ENCODE results near the gene RYR3.

DNA sequence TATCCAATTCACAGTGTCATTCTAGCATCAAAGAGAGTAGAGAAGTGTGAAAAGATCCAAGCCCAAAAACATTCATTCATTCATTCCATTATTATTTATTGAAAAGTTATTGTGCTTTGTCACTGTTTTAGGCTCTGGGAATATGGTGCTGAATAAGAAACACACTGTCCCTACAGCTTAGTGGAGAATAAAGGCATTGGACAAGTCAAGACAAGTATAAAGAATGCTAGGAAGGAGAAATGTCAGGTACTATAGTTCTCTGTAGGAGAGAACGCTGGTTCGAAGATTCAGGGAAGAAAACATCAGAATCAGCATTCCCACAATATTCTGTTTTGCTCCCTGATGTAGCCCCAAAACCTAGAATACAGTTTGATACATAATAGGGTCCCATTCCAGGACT is 528.8 kb downstream of the RYR3 start:
- TF ChIP-seq, protein P1, sequence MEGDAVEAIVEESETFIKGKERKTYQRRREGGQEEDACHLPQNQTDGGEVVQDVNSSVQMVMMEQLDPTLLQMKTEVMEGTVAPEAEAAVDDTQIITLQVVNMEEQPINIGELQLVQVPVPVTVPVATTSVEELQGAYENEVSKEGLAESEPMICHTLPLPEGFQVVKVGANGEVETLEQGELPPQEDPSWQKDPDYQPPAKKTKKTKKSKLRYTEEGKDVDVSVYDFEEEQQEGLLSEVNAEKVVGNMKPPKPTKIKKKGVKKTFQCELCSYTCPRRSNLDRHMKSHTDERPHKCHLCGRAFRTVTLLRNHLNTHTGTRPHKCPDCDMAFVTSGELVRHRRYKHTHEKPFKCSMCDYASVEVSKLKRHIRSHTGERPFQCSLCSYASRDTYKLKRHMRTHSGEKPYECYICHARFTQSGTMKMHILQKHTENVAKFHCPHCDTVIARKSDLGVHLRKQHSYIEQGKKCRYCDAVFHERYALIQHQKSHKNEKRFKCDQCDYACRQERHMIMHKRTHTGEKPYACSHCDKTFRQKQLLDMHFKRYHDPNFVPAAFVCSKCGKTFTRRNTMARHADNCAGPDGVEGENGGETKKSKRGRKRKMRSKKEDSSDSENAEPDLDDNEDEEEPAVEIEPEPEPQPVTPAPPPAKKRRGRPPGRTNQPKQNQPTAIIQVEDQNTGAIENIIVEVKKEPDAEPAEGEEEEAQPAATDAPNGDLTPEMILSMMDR (IDR thresholded peaks at IDR 0.05; ENCODE audit: insufficient read depth, low read length, poor library complexity, severe bottlenecking): no peak
- no peak for TF ChIP-seq EZH2phosphoT487 (conservative IDR thresholded peaks at IDR 0.05; ENCODE audit: low read length)

Data from SU-DHL-6 (cell line).